Coronary artery (tissue), 2 donors: ENCODE measurements around the gene KRT73.

Source experiments
- DNase-seq: peaks from one replicate; pipeline ENCODE4 v3.0.0-alpha.2; 2017; ENCODE audit warnings: low spot score
- H3K27ac ChIP-seq, 2 donors: fragments of 200-600 bp; sonication (generic); one replicate each; pipeline ENCODE4 v1.5.1; 2016 to 2019
- H3K4me3 ChIP-seq: fragments of 200-600 bp; sonication (generic); 2 replicates; pipeline ENCODE4 v1.5.1; 2016; ENCODE audit warnings: mild to moderate bottlenecking, moderate library complexity
- TF ChIP-seq, protein P1 (sequence below): fragments of 200-600 bp; sonication (generic); IDR thresholded peaks from one replicate; pipeline ENCODE4 v1.5.1; 2019; ENCODE audit warnings: antibody characterized with exemption

KRT73 gene

DNA sequence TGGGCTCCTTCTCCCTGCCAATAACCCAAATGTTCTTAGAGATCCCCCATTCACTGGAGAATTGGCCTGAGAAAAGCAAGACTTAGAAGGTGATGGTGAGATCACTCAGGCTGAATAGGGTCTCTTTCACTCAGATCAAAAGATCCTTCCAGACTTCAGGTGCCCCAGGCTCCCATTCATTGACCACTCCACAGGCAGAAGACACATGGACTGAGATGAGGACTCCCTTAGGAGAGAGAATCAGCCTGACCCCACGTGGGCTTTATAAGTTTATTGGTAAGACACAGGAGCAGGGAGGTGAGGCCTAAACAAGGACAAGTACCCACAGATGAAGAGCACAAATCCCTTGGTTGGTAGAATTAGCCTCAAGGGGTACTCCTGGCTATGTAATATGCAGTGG is 11.0 kb downstream of the KRT73 start:
- H3K27ac ChIP-seq, result no peak overlapping the region
- TF ChIP-seq, protein P1, sequence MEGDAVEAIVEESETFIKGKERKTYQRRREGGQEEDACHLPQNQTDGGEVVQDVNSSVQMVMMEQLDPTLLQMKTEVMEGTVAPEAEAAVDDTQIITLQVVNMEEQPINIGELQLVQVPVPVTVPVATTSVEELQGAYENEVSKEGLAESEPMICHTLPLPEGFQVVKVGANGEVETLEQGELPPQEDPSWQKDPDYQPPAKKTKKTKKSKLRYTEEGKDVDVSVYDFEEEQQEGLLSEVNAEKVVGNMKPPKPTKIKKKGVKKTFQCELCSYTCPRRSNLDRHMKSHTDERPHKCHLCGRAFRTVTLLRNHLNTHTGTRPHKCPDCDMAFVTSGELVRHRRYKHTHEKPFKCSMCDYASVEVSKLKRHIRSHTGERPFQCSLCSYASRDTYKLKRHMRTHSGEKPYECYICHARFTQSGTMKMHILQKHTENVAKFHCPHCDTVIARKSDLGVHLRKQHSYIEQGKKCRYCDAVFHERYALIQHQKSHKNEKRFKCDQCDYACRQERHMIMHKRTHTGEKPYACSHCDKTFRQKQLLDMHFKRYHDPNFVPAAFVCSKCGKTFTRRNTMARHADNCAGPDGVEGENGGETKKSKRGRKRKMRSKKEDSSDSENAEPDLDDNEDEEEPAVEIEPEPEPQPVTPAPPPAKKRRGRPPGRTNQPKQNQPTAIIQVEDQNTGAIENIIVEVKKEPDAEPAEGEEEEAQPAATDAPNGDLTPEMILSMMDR, result no peak
- DNase-seq, result no peak

DNA sequence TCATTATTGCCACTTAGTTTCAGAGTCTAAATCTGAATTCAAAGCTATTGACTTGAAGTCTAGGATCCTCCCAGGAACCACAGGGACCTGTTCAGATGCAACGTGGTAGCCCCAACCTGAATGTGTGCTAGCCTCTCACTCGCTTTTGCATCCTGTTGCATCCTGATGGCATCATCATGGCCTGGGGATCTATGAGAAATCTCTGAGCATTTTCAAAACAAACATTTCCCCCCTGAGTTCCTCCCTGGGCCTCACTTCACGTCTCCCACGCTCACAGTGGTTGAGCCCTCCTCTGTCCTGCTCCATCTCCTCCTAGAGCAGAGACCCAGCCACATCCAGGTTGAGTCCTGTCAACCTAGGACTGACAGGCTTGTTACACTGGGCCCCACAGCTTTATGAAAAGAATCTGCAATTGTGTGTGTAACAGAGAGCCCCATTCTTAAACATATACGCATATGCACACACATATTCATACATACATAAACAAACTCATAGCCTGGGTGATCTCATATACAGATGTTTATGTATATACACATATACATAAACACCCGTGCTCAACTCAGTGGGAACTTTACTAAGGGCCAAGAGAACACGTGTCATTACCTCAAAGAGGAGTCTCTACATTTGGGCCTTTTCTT is 11.7 kb downstream of the KRT73 start:
- TF ChIP-seq, protein P1, result no peak
- peak; percentile 47 for DNase-seq
- no peak overlapping the region for H3K27ac ChIP-seq
- H3K4me3 ChIP-seq, result no peak overlapping the region

More for the DNA sequence above, 11.0 kb downstream of the KRT73 start:
- H3K4me3 ChIP-seq, result no peak overlapping the region

GRCh38 chr12:52606096-52606495 is 12.3 kb downstream of the KRT73 start:
- no peak overlapping the region for H3K27ac ChIP-seq
- TF ChIP-seq, protein P1, result no peak
- no peak overlapping the region for H3K4me3 ChIP-seq
- no peak for DNase-seq

- H3K27ac ChIP-seq, result no peak overlapping the region
- no peak for DNase-seq
- TF ChIP-seq, protein P1, result no peak
- H3K4me3 ChIP-seq, result no peak overlapping the region
Observed at GRCh38 chr12:52605542-52605941, 12.8 kb downstream of the KRT73 start.

DNA sequence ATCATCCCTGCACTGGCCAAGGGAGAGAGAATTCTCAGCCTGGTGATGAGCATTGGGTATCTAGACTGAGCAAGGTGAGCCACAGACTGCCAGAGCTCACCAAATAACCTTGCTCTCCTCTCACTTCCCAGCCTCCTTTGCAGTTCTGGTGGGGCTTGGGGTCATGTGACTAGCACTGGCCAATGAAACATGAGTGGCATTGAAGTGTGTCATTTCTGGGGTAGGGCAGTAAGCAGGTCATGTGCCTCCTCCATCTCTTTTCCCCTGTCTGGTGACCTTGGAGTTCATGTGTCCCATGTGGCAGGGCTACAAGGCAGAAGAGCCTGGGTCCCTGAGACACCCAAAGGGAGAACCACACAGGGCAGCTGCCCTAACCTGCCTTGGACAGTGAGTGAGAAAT is 13.5 kb downstream of the KRT73 start:
- TF ChIP-seq, protein P1, result no peak
- peak; percentile 22 for DNase-seq
- Histone ChIP-seq H3K27ac (no peak overlapping the region), H3K4me3 (no peak overlapping the region)

GRCh38 chr12:52603314-52603713 is 15.0 kb downstream of the KRT73 start:
- Histone ChIP-seq H3K27ac (no peak overlapping the region), H3K4me3 (no peak overlapping the region)
- TF ChIP-seq, protein P1, result no peak
- DNase-seq, result no peak

DNA sequence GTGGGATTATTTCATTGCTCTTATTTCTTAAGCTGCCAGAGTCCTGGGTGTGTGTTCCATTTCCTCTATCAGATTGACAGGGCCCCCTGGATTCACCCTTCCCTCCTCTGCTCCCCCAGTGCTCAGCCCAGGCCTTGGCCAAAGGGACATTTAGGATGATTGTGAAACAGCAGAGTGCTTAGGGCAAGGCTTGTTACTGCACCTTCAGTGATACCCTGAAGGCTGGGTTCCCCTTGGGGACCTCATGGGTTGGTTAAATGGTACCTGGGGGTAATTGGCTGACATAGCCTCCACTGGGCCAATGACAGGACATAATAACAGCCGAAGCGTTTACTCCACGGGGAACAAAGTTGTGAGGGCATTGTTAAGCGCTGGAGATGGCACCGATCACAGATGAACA is 15.8 kb downstream of the KRT73 start:
- TF ChIP-seq, protein P1, result no peak
- peak; percentile 35 for DNase-seq
- Histone ChIP-seq H3K27ac (no peak overlapping the region), H3K4me3 (no peak overlapping the region)
